Neural cell (in vitro differentiated cells): Measurements from ENCODE around the gene NAP1L5.

Experiments
- CTCF ChIP-seq: fragments of 450-650 bp; IDR thresholded peaks from 2 replicates; pipeline ENCODE4 v1.5.1; 2014; ENCODE audit warnings: antibody characterized with exemption, mild to moderate bottlenecking, moderate library complexity; ENCODE audit not compliant: poor library complexity, severe bottlenecking
- POLR2AphosphoS5 ChIP-seq: IDR thresholded peaks from 2 replicates; pipeline ENCODE4 v1.6.1; 2012
- TAF1 ChIP-seq: IDR thresholded peaks from 2 replicates; pipeline ENCODE4 v1.6.1; 2012; ENCODE audit warnings: low read depth

- TF ChIP-seq CTCF: no peak
- TF ChIP-seq POLR2AphosphoS5: no peak
- TF ChIP-seq TAF1: no peak
These were observed 44.9 kb upstream of the NAP1L5 start for GRCh38 chr4:88742561-88742960.
